Left lung (tissue), 10 donors: ENCODE data around the gene ANXA8L1. TPM values are rescaled to one million over a fixed set of nuclear protein-coding genes. Genes with fewer than 3 reads are reported as not detected.
A peak's percentile ranks its signal among the peaks of the same experiment; 100 is the strongest.
"Not testable (repeated sequence)": the region's sequence is repeated elsewhere in the genome, so short reads cannot be mapped to it uniquely, and the experiment has no call there.

Source experiments
- ATAC-seq: fragments of 200-7000 bp; cut with Tn5 transposase; one replicate; pipeline ENCODE4 v1.9.1; 2020; ENCODE audit warnings: moderate library complexity
- DNase-seq, 4 donors: peaks; one replicate each; pipeline ENCODE4 v3.0.0-alpha.2; 2013 to 2020
- H3K27ac ChIP-seq, 2 donors: fragments of 200-600 bp; sonication (generic) in 1 of 2; one replicate each; pipeline versions ENCODE4 v1.5.0 to v1.8.0; 2020 to 2021
- H3K27me3 ChIP-seq, 2 donors: fragments of 200-600 bp; sonication (generic) in 1 of 2; one replicate each; pipeline versions ENCODE4 v1.5.0 to v1.8.0; 2020 to 2021
- H3K36me3 ChIP-seq, 2 donors: fragments of 200-600 bp; sonication (generic) in 1 of 2; one replicate each; pipeline versions ENCODE4 v1.5.0 to v1.8.0; 2020 to 2021
- H3K4me1 ChIP-seq, 2 donors: fragments of 200-600 bp; one replicate each; pipeline ENCODE4 v1.8.0; 2021
- H3K4me3 ChIP-seq, 2 donors: fragments of 200-600 bp; sonication (generic) in 1 of 2; one replicate each; pipeline versions ENCODE4 v1.5.0 to v1.8.0; 2020 to 2021; ENCODE audit warnings: mild to moderate bottlenecking in 1 of 2
- H3K9me3 ChIP-seq, 2 donors: fragments of 200-600 bp; sonication (generic) in 1 of 2; one replicate each; pipeline versions ENCODE4 v1.5.0 to v1.8.0; 2020 to 2021
- intact Hi-C, 2 donors: fragments of 100-400 bp; cut with DNase I; formaldehyde crosslinking; loops; one replicate each; pipeline versions ENCODE4 v1.11.2 to v1.14.2; 2022
- polyA plus RNA-seq, 6 donors: library from polyadenylated mRNA; unstranded; fragments of 120-200 nt; gene quantifications; one replicate each; pipeline ENCODE4 v1.2.1, GENCODE V29; 2013; ENCODE audit not compliant: insufficient read length in 6 of 6
- total RNA-seq, 2 donors: library from RNA; stranded (reverse); fragmentation: NEBNext Ultra II Directional; extraction: Animal tissue kit (Norgen Biotek cat#: 25700); gene quantifications; one replicate each; pipeline ENCODE4 v1.2.1, GENCODE V29; 2021
- donor health status: DM: no; HTN: yes; CAD: no.
- donor health status: DM: no; HTN: no; CAD: no.

The ANXA8L1 gene
- total and polyA plus RNA-seq, 8 donors = 0.89 to 13.2 (median 2.0) TPM

DNA sequence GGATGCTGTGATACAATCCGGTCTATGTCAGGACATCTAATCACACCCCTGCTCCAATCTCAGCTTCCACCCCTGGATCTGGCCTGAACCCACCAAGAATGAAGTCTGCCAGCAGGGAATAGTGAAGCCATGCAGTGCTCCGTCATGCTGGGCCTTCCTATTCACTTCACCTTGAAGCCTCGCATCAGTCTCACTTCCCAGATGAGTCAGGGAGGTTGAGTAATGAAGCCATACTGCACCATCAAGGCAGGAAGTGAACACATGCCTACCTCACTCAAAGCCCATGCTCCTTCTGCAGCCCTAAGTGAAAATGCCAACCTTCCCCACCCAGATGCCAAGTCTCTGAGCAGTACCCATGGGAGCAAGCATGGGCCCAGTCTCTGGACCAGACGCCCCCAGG is 11.1 kb downstream of the ANXA8L1 start:
- H3K4me3 ChIP-seq, H3K27me3 ChIP-seq, intact Hi-C loops, DNase-seq, H3K27ac ChIP-seq, H3K4me1 ChIP-seq, H3K36me3 ChIP-seq, H3K9me3 ChIP-seq: not testable (repeated sequence)
- ATAC-seq = peak; percentile 45

- DNase-seq, H3K9me3 ChIP-seq, H3K4me3 ChIP-seq, H3K4me1 ChIP-seq, intact Hi-C loops, H3K36me3 ChIP-seq, H3K27ac ChIP-seq, H3K27me3 ChIP-seq: not testable (repeated sequence)
- ATAC-seq = peak; percentile 81
These were observed 11.8 kb downstream of the ANXA8L1 start for GRCh38 chr10:46387309-46387902.

- H3K4me3 ChIP-seq, H3K27me3 ChIP-seq, intact Hi-C loops, H3K4me1 ChIP-seq, ATAC-seq, DNase-seq, H3K9me3 ChIP-seq, H3K36me3 ChIP-seq, H3K27ac ChIP-seq: not testable (repeated sequence)
These were observed 15.8 kb downstream of the ANXA8L1 start for GRCh38 chr10:46391422-46391821.

DNA sequence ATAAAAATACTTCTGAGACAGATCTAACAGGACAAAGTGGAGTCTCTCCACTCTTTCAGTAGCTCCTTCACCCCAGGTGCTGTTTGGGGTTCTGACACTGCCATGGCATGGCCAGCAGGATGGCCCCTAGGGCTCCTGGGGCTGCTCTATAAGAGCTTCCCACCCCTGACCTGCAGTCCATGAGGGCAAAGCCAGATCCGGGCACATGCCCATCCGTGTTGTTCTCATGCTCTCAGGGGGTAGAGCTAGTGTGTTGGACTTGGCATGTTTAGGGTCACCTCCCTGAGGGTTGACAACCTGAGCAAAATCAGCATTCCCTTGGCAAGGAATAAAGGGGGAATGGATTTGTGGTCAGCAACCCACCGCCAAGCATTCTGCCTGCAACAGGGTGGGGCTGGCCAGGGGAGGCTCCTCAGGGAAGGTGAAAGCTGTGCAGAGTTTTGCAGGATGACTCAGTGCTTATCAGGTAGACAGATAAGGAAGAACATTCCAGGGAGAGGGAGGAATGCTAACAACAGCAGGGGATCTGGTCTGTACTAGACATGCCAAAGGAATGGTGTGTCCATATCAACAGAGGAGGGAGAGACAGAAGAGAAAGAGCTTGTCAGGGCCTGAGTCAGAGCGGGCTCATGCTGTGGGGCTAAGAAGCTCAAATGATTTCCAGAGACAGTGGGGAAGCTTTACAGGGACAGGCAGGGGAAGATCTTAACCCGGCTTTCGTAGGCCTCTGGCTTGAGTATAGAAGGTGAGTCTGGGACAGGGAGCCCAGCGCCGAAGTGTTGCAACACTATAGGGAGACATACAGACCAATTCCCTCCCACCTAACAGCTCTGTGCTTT is 21.1 kb downstream of the ANXA8L1 start:
- H3K4me1 ChIP-seq, H3K27me3 ChIP-seq, H3K4me3 ChIP-seq, DNase-seq, H3K36me3 ChIP-seq, intact Hi-C loops, H3K9me3 ChIP-seq, H3K27ac ChIP-seq: not testable (repeated sequence)
- peak; percentile 49 for ATAC-seq

DNA sequence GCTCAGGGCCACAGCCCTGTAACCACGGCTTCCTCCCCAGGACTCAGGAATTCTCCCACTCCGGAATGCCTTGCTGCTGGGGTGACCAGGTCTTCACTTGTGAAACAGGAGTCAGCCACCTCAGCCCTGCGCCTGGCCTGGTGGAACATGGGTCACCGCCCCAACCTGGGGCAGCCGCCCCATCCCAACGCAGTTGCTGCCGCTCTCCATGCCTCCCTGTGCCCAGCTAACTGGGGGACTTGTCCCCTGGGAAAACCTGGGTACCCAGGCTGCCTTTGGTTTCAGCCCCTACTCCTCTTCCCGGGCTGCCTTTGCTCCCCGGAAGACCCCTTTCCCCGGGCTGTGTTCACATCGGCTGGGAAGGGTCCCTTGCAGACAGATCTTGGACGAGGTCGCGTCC is 22.2 kb downstream of the ANXA8L1 start:
- H3K36me3 ChIP-seq, intact Hi-C loops, H3K27me3 ChIP-seq, H3K4me1 ChIP-seq, H3K9me3 ChIP-seq, DNase-seq, H3K4me3 ChIP-seq, H3K27ac ChIP-seq: not testable (repeated sequence)
- ATAC-seq = peak; percentile 8

- H3K27ac ChIP-seq, H3K36me3 ChIP-seq, H3K27me3 ChIP-seq, H3K4me1 ChIP-seq, intact Hi-C loops, H3K9me3 ChIP-seq: not testable (repeated sequence)
- DNase-seq (peak in 3 of 4 donors; percentile 3 to 32 (median 13)), ATAC-seq (peak; percentile 95)
- H3K4me3 ChIP-seq = peak overlapping the region in 1 of 2 donors; percentile 13
These were observed 22.8 kb downstream of the ANXA8L1 start for GRCh38 chr10:46398212-46398886.

- H3K27me3 ChIP-seq, ATAC-seq, H3K27ac ChIP-seq, H3K4me1 ChIP-seq, DNase-seq, H3K9me3 ChIP-seq, H3K4me3 ChIP-seq, H3K36me3 ChIP-seq, intact Hi-C loops: not testable (repeated sequence)
These were observed 34.0 kb downstream of the ANXA8L1 start for GRCh38 chr10:46409556-46409955.

DNA sequence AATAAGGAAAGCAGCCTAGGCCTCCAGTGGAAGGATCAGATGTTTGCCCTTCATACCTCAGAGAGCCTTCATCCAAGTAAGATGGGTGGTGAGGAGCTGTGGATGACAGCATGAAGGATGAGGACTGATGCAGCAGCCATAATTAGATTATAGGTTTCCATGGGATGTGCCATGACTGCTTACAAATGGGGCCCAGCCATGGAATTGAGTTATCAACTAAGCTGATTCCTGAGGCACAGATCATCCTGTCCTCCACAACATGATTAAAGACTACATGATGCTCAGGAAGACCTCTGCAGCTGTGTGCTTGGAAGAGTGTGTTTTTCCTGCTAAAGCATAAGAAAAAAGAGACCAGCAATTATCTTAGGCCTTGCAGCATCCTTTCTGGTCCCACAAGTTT is 35.5 kb downstream of the ANXA8L1 start:
- H3K27ac ChIP-seq, DNase-seq, H3K27me3 ChIP-seq, H3K4me1 ChIP-seq, H3K9me3 ChIP-seq, H3K4me3 ChIP-seq, intact Hi-C loops, H3K36me3 ChIP-seq, ATAC-seq: not testable (repeated sequence)

DNA sequence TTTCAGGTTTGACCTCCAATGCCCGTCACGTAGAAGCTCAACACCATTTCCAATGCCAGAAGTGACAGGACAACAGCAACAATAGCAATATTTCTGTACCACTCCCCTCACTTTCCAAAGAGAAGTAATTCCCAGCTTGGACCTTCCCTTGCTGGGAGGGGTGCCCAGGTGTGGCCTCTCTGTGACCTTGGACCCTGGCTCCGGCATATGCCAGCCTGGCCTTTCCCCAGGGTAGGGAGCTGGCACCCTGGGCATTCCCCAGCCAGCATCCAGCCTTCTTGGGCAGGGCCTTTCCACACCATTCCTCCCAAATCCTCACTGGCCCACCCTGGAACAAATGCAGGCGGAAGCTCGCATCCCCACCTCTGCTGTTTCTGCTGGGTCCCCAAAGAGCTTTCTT is 37.1 kb downstream of the ANXA8L1 start:
- H3K36me3 ChIP-seq, H3K27me3 ChIP-seq, DNase-seq, H3K4me1 ChIP-seq, intact Hi-C loops, H3K9me3 ChIP-seq, H3K4me3 ChIP-seq, ATAC-seq, H3K27ac ChIP-seq: not testable (repeated sequence)

DNA sequence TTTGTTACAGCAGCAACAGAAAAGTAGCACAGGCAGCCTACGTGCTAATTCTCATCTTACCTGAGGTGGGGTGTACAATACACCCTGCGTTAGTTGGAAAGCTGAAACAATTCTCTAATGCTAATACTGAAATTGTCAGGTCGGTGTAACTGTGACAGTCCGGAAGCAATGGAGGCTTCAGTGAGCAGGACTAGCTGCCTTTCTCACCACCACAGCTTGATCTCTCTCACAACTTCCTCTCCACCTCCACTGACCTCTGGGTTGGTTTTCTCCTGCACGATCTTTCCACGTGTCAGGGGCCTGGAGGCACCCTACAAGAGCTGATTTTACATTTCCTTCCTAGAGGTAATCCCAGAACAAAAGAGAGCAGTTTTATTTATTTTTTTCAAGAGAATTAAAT is 39.7 kb downstream of the ANXA8L1 start:
- H3K27ac ChIP-seq, H3K27me3 ChIP-seq, H3K4me3 ChIP-seq, H3K4me1 ChIP-seq, H3K36me3 ChIP-seq, DNase-seq, intact Hi-C loops, ATAC-seq, H3K9me3 ChIP-seq: not testable (repeated sequence)

- not testable (repeated sequence) for ATAC-seq
These were observed 42.7 kb downstream of the ANXA8L1 start for GRCh38 chr10:46418283-46418682.

DNA sequence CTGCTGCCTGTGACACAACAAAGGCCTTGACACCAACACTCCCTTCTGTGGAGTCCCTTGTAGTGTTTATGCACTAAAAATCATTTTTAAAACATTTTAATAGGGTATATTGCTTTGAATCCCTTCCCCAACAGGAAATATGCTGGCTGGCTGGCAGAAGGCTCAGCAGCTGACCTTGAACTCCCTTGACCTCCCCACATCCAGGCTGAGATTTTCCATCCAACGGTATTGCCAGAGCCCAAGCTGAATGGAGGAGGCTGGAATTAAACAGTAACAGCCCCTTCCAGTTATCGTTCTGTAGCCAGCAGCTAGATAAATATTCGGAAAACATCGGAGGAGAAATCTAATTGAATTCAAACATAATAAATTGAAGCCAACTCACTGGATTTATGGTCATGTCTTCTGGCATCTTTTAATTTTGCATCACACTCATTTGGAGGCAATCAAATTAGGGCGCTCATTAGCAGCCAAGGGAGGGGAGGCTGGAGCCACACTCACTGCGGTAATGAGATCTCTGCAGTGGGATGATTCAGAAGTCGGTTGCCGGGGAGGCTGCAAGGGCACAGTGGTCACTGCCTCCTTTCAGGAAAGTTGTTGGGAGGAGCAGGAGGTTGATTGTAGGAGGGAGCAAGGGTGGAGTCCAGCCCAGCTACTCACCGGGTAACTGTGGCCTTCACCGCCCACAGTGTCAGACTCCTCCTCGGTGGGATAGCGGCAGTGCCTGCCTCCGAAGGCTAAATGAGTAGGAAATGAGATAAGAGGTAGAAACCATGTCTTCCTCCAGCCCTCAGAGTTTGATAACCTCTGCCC is 44.2 kb downstream of the ANXA8L1 start:
- H3K36me3 ChIP-seq, H3K9me3 ChIP-seq, DNase-seq, H3K27me3 ChIP-seq, H3K27ac ChIP-seq, H3K4me3 ChIP-seq, intact Hi-C loops, H3K4me1 ChIP-seq: not testable (repeated sequence)
- ATAC-seq = peak; percentile 67

More at GRCh38 chr10:46418283-46418682, 42.7 kb downstream of the ANXA8L1 start:
- intact Hi-C loops, DNase-seq, H3K4me3 ChIP-seq, H3K27me3 ChIP-seq, H3K27ac ChIP-seq, H3K36me3 ChIP-seq, H3K4me1 ChIP-seq, H3K9me3 ChIP-seq: not testable (repeated sequence)

DNA sequence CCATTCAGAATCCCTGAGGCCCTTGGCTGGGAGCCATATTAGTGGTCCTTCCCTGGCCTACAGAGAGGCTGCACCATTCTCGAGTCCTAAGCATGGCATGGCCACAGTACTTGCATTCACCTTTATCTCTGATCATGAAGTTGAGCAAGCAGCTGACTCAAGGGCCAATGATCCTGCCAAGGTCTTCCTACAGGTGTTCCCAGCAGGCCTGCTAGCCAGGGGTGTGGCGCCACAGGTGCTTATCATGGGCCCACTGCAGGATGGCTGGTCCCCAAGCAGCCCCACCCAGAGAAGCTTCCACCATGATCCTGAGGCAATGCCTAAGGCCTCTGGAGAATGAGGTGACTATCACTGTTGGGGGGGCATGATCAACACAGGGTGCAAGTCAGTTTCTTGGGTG is 48.0 kb downstream of the ANXA8L1 start:
- H3K27ac ChIP-seq, H3K27me3 ChIP-seq, DNase-seq, intact Hi-C loops, ATAC-seq, H3K4me3 ChIP-seq, H3K9me3 ChIP-seq, H3K36me3 ChIP-seq, H3K4me1 ChIP-seq: not testable (repeated sequence)
